PC-3 (cell line): ENCODE results near the gene SCNM1.
"Not testable (repeated sequence)": the region's sequence is repeated elsewhere in the genome, so short reads cannot be mapped to it uniquely, and the experiment has no call there.

ENCODE experiments used
- EZH2 ChIP-seq: fragments of 300-600 bp; sonication (generic); IDR thresholded peaks from one replicate; pipeline ENCODE4 v1.6.1; 2017; ENCODE audit warnings: antibody characterized with exemption, mild to moderate bottlenecking, low read length; ENCODE audit not compliant: unreplicated experiment
- TF ChIP-seq, protein P1 (sequence below): fragments of 300-600 bp; sonication (generic); conservative IDR thresholded peaks from 2 replicates; pipeline ENCODE4 v1.5.1; 2017; ENCODE audit warnings: antibody characterized with exemption, low read depth, mild to moderate bottlenecking, low read length

DNA sequence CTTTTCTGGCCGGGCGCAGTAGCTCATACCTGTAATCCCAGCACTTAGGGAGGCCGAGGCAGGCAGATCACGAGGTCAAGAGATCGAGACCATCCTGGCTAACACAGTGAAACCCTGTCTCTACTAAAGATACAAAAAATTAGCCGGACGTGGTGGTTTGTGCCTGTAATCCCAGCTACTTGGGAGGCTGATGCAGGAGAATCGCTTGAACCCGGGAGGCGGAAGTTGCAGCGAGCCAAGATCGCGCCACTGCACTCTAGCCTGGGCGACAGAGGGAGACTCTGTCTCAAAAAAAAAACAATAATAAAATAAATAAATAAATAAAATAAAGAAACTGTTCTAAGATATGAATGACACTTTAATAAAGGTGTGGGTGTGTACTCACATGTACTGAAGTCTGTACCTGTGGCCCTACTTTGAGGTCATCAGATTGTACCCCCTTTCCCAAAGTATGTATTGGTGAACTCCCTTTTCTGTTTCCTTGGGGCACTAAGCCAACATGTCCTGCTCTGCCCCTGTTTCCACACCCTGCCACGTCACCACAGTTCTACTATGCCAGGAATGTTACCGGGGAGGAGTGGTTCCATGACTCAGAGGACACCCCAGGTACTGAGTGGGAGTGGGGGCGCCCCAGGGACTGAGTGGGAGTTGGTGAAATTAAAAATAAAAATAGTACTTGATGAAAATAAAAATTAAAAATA, 29.1 kb downstream of the SCNM1 start:
- TF ChIP-seq, protein P1, sequence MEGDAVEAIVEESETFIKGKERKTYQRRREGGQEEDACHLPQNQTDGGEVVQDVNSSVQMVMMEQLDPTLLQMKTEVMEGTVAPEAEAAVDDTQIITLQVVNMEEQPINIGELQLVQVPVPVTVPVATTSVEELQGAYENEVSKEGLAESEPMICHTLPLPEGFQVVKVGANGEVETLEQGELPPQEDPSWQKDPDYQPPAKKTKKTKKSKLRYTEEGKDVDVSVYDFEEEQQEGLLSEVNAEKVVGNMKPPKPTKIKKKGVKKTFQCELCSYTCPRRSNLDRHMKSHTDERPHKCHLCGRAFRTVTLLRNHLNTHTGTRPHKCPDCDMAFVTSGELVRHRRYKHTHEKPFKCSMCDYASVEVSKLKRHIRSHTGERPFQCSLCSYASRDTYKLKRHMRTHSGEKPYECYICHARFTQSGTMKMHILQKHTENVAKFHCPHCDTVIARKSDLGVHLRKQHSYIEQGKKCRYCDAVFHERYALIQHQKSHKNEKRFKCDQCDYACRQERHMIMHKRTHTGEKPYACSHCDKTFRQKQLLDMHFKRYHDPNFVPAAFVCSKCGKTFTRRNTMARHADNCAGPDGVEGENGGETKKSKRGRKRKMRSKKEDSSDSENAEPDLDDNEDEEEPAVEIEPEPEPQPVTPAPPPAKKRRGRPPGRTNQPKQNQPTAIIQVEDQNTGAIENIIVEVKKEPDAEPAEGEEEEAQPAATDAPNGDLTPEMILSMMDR: not testable (repeated sequence)
- not testable (repeated sequence) for TF ChIP-seq EZH2
